Measurements from ENCODE around the gene DHRSX.

DNA sequence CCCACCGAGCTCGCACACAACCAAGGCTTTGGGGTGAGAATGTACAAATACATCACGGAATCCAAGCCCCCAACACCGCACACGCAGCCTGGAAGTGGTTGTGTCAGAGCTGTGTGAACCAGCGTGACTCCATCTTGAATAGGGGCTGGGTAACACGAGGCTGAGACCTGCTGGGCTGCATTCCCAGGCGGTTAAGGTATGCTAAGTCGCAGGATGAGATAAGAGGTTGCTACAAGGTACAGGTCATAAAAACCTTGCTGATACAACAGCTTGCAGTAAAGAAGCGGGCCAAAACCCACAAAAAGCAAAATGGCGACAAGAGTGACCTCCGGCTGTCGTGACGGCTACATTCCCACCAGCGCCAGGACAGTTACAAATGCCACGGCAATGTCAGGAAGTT is 258.4 kb downstream of the DHRSX start:
- TF ChIP-seq, protein P1, sequence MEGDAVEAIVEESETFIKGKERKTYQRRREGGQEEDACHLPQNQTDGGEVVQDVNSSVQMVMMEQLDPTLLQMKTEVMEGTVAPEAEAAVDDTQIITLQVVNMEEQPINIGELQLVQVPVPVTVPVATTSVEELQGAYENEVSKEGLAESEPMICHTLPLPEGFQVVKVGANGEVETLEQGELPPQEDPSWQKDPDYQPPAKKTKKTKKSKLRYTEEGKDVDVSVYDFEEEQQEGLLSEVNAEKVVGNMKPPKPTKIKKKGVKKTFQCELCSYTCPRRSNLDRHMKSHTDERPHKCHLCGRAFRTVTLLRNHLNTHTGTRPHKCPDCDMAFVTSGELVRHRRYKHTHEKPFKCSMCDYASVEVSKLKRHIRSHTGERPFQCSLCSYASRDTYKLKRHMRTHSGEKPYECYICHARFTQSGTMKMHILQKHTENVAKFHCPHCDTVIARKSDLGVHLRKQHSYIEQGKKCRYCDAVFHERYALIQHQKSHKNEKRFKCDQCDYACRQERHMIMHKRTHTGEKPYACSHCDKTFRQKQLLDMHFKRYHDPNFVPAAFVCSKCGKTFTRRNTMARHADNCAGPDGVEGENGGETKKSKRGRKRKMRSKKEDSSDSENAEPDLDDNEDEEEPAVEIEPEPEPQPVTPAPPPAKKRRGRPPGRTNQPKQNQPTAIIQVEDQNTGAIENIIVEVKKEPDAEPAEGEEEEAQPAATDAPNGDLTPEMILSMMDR (IDR thresholded peaks at IDR 0.05), result no peak
- TF ChIP-seq POLR2A (IDR thresholded peaks at IDR 0.05), result no peak

All from thyroid gland (tissue), 4 donors.